ENCODE results near the gene NPPC.
"Not testable (repeated sequence)": the region's sequence is repeated elsewhere in the genome, so short reads cannot be mapped to it uniquely, and the experiment has no call there.

The NPPC gene

GRCh38 chr2:231926180-231926741, at the start of gene NPPC:
TSS of gene NPPC (minus strand) at chr2:231926396. CDS start at chr2:231926249, 147 bp downstream.
- peak; percentile 34 to 59 for DNase-seq (ENCODE audit: low read depth in 1 of 2, low spot score in 1 of 2)

- DNase-seq (ENCODE audit: low read depth in 1 of 2, low spot score in 1 of 2) = no peak
These were observed 48.8 kb upstream of the NPPC start for GRCh38 chr2:231975001-231975400.

GRCh38 chr2:231970461-231970860, 44.3 kb upstream of the NPPC start:
- no peak for DNase-seq (ENCODE audit: low read depth in 1 of 2, low spot score in 1 of 2)

- no peak for DNase-seq (ENCODE audit: low read depth in 1 of 2, low spot score in 1 of 2)
These were observed 42.6 kb upstream of the NPPC start for GRCh38 chr2:231968820-231969219.

- DNase-seq (ENCODE audit: low read depth in 1 of 2, low spot score in 1 of 2) = no peak
These were observed 40.7 kb upstream of the NPPC start for GRCh38 chr2:231966886-231967285.

GRCh38 chr2:231965102-231965501, 38.9 kb upstream of the NPPC start:
- no peak for DNase-seq (ENCODE audit: low read depth in 1 of 2, low spot score in 1 of 2)

- DNase-seq (ENCODE audit: low read depth in 1 of 2, low spot score in 1 of 2) = peak; percentile 59 to 73
These were observed 35.4 kb upstream of the NPPC start, which contains the start of gene DIS3L2 for GRCh38 chr2:231961349-231962166. TSS of gene DIS3L2 (plus strand) at chr2:231961713. CDS start at chr2:232014928, 53,215 bp downstream.

GRCh38 chr2:231960810-231961348, 34.7 kb upstream of the NPPC start:
- DNase-seq (ENCODE audit: low read depth in 1 of 2, low spot score in 1 of 2) = no peak

- DNase-seq (ENCODE audit: low read depth in 1 of 2, low spot score in 1 of 2) = no peak
These were observed 31.9 kb upstream of the NPPC start for GRCh38 chr2:231957913-231958763.

- no peak for DNase-seq (ENCODE audit: low read depth in 1 of 2, low spot score in 1 of 2)
These were observed 29.7 kb upstream of the NPPC start for GRCh38 chr2:231955758-231956472.

GRCh38 chr2:231951452-231952035, 25.3 kb upstream of the NPPC start:
- no peak for DNase-seq (ENCODE audit: low read depth in 1 of 2, low spot score in 1 of 2)

GRCh38 chr2:231947694-231948093, 21.5 kb upstream of the NPPC start:
- DNase-seq (ENCODE audit: low read depth in 1 of 2, low spot score in 1 of 2) = no peak

GRCh38 chr2:231947112-231947511, 20.9 kb upstream of the NPPC start:
- DNase-seq (ENCODE audit: low read depth in 1 of 2, low spot score in 1 of 2) = not testable (repeated sequence)

- no peak for DNase-seq (ENCODE audit: low read depth in 1 of 2, low spot score in 1 of 2)
These were observed 20.1 kb upstream of the NPPC start for GRCh38 chr2:231946241-231946814.

- DNase-seq (ENCODE audit: low read depth in 1 of 2, low spot score in 1 of 2) = no peak
These were observed 16.0 kb upstream of the NPPC start for GRCh38 chr2:231942180-231942579.

GRCh38 chr2:231941673-231942072, 15.5 kb upstream of the NPPC start:
- no peak for DNase-seq (ENCODE audit: low read depth in 1 of 2, low spot score in 1 of 2)

- DNase-seq (ENCODE audit: low read depth in 1 of 2, low spot score in 1 of 2) = no peak
These were observed 14.6 kb upstream of the NPPC start for GRCh38 chr2:231940795-231941194.

- no peak for DNase-seq (ENCODE audit: low read depth in 1 of 2, low spot score in 1 of 2)
These were observed 12.8 kb upstream of the NPPC start for GRCh38 chr2:231939022-231939421.

GRCh38 chr2:231937057-231937456, 10.9 kb upstream of the NPPC start:
- DNase-seq (ENCODE audit: low read depth in 1 of 2, low spot score in 1 of 2) = no peak

GRCh38 chr2:231936491-231936890, 10.3 kb upstream of the NPPC start:
- DNase-seq (ENCODE audit: low read depth in 1 of 2, low spot score in 1 of 2) = no peak
